Choroid plexus epithelial cell (primary cell): ENCODE measurements around the gene APPBP2.

Experiments used
- DNase-seq: peaks from one replicate; pipeline ENCODE4 v3.0.0-alpha.2; 2010; ENCODE audit warnings: low read depth
- H3K4me3 ChIP-seq: 2 replicates; pipeline ENCODE4 v1.5.1; 2011; ENCODE audit warnings: low read depth, mild to moderate bottlenecking, control low read depth, low read length, moderate library complexity
- CTCF ChIP-seq: conservative IDR thresholded peaks from 2 replicates; pipeline ENCODE4 v1.5.1; 2011; ENCODE audit warnings: low read depth, mild to moderate bottlenecking, control low read depth, inconsistent platforms, low read length, moderate library complexity

The APPBP2 gene

GRCh38 chr17:60410001-60410400 lies 116.0 kb downstream of the APPBP2 start:
- no peak for TF ChIP-seq CTCF
- DNase-seq = no peak
- no peak overlapping the region for H3K4me3 ChIP-seq

- TF ChIP-seq CTCF = no peak
- no peak overlapping the region for H3K4me3 ChIP-seq
- DNase-seq = no peak
These were observed 119.2 kb downstream of the APPBP2 start for GRCh38 chr17:60406887-60407286.

GRCh38 chr17:60403962-60404361 lies 122.1 kb downstream of the APPBP2 start:
- H3K4me3 ChIP-seq = no peak overlapping the region
- TF ChIP-seq CTCF = no peak
- DNase-seq = no peak

GRCh38 chr17:60403523-60403810 lies 122.6 kb downstream of the APPBP2 start:
- no peak for DNase-seq
- H3K4me3 ChIP-seq = no peak overlapping the region
- TF ChIP-seq CTCF = no peak

GRCh38 chr17:60401819-60402218 lies 124.2 kb downstream of the APPBP2 start:
- no peak for TF ChIP-seq CTCF
- H3K4me3 ChIP-seq = no peak overlapping the region
- no peak for DNase-seq

GRCh38 chr17:60398227-60398959 lies 127.6 kb downstream of the APPBP2 start:
- H3K4me3 ChIP-seq = no peak overlapping the region
- no peak for DNase-seq
- no peak for TF ChIP-seq CTCF

GRCh38 chr17:60396412-60396811 lies 129.6 kb downstream of the APPBP2 start:
- H3K4me3 ChIP-seq = no peak overlapping the region
- DNase-seq = no peak
- no peak for TF ChIP-seq CTCF
